ENCODE measurements around the gene VPS37C. TPM values are rescaled to one million over a fixed set of nuclear protein-coding genes. Genes with fewer than 3 reads are reported as not detected.

The VPS37C gene
- total and polyA plus RNA-seq, 2 donors from 2014 or later = 13.9 to 31.8 TPM

DNA sequence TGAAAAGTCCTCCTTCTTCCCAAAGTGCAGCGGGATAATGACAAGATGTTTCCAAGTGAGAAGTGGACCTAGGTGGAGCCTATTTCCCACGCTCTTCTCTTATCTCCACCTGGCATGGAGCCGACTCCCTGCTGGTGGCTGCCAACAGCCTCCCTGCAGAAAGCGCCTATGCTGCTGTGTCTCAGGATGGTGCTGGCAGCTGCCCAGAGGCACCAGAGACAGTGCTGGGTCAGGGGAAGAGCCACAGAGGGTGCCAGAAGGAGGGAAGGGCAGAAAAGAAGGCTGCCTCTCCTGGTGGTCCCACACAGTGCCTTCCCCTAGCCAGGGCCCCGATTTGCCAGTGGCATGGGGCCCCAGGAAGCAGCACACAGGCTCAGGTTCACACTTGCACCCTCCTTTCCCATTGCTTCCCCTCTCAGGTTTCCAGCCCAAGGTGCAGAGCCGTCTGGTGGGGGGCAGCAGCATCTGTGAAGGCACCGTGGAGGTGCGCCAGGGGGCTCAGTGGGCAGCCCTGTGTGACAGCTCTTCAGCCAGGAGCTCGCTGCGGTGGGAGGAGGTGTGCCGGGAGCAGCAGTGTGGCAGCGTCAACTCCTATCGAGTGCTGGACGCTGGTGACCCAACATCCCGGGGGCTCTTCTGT is 39.9 kb downstream of the VPS37C start:
- TF ChIP-seq, protein P1, sequence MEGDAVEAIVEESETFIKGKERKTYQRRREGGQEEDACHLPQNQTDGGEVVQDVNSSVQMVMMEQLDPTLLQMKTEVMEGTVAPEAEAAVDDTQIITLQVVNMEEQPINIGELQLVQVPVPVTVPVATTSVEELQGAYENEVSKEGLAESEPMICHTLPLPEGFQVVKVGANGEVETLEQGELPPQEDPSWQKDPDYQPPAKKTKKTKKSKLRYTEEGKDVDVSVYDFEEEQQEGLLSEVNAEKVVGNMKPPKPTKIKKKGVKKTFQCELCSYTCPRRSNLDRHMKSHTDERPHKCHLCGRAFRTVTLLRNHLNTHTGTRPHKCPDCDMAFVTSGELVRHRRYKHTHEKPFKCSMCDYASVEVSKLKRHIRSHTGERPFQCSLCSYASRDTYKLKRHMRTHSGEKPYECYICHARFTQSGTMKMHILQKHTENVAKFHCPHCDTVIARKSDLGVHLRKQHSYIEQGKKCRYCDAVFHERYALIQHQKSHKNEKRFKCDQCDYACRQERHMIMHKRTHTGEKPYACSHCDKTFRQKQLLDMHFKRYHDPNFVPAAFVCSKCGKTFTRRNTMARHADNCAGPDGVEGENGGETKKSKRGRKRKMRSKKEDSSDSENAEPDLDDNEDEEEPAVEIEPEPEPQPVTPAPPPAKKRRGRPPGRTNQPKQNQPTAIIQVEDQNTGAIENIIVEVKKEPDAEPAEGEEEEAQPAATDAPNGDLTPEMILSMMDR (IDR thresholded peaks at IDR 0.05; ENCODE audit: borderline replicate concordance, extremely low read depth, insufficient read depth) = no peak
- Histone ChIP-seq H3K4me1 (ENCODE audit: control insufficient read depth in 2 of 3, insufficient read depth in 2 of 3, low read depth in 1 of 3, low read length in 3 of 3) (peaks cover 0 to 2% (median 0%) of the 10 kb centered on the region in 3 donors), H3K27ac (ENCODE audit: low read depth in 2 of 2, low read length in 2 of 2) (no peak overlapping the region), H3K36me3 (ENCODE audit: control insufficient read depth in 2 of 3, insufficient read depth in 3 of 3, low read length in 3 of 3) (no peaks in the 10 kb centered on the region), H3K27me3 (ENCODE audit: control insufficient read depth, insufficient read depth, low read length) (no peaks in the 10 kb centered on the region), H3K9me3 (ENCODE audit: control insufficient read depth in 2 of 3, insufficient read depth in 1 of 3, low read length in 3 of 3) (no peaks in the 10 kb centered on the region), H3K9ac (ENCODE audit: low read length in 3 of 3) (no peak overlapping the region), H3K4me3 (ENCODE audit: low read length in 3 of 3) (no peak overlapping the region)
- intact Hi-C loops (cut with DNase I) = no loop called here
- FAIRE-seq = no peak
- DNase-seq = no peak

DNA sequence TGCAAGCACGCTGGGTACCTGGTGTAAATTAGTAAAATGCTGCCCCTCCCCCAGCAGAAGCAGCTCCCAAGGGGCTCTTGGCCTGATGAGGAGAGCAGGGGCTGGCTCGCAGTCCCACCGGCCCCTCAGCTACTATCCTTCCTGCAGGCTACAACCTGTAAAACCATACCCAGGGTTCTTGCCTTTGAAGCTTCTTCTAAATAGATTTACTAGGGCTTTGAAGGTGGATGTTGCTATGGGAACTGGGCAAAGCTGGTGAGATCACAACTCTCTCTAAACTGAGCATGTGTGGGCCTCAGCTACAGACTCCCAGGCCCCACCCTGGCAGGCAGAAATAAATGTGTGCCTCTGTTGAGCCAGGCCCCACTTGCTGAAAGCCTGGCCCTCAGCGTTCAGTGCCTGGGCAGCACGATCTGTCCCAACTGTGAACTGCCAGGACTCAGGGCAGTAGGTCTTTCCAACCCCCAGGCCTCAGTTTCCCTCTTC is 40.5 kb downstream of the VPS37C start:
- no peaks in the 10 kb centered on the region for H3K9me3 ChIP-seq (ENCODE audit: control insufficient read depth in 2 of 3, insufficient read depth in 1 of 3, low read length in 3 of 3)
- no peaks in the 10 kb centered on the region for H3K36me3 ChIP-seq (ENCODE audit: control insufficient read depth in 2 of 3, insufficient read depth in 3 of 3, low read length in 3 of 3)
- TF ChIP-seq, protein P1 (IDR thresholded peaks at IDR 0.05; ENCODE audit: borderline replicate concordance, extremely low read depth, insufficient read depth) = no peak
- no peak overlapping the region for H3K9ac ChIP-seq (ENCODE audit: low read length in 3 of 3)
- intact Hi-C loops (cut with DNase I) = no loop called here
- no peaks in the 10 kb centered on the region for H3K27me3 ChIP-seq (ENCODE audit: control insufficient read depth, insufficient read depth, low read length)
- FAIRE-seq = no peak
- H3K4me1 ChIP-seq (ENCODE audit: control insufficient read depth in 2 of 3, insufficient read depth in 2 of 3, low read depth in 1 of 3, low read length in 3 of 3) = no peaks in the 10 kb centered on the region
- H3K27ac ChIP-seq (ENCODE audit: low read depth in 2 of 2, low read length in 2 of 2) = no peak overlapping the region
- DNase-seq = peak in 4 of 5 donors; percentile 65 to 81 (median 76)
- H3K4me3 ChIP-seq (ENCODE audit: low read length in 3 of 3) = no peak overlapping the region

DNA sequence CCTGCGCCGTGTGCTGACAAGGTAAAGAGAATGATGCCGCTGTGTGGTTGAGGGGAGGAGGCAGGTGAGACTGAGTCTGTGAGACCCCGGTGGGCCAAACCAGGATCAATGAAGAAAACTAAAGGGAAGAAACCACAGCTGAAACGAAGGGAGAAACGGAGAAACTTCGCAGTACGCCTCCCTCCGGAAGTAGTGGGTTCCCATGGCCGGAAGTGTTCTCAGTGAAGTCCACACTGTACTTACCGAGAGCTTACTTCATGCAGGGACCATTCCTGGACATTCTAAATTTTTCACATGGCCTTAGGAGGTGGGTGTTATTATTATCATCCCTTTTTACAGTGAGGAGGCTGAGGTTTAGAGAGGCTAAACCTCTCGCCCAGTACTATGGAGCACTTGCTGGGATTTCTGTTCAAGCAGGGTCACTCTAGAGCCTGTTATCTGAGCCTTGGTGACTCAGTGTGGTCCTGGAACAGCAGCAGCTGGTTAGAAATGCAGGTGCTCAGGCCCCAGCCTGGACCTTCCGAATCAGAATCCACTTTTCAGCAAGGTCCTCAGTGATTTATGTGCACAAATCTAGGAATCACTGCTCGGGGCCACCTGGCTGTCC is 41.0 kb downstream of the VPS37C start:
- DNase-seq (no peak), FAIRE-seq (no peak)
- no peak overlapping the region for H3K9ac ChIP-seq (ENCODE audit: low read length in 3 of 3)
- TF ChIP-seq, protein P1 (IDR thresholded peaks at IDR 0.05; ENCODE audit: borderline replicate concordance, extremely low read depth, insufficient read depth) = no peak
- no peaks in the 10 kb centered on the region for H3K36me3 ChIP-seq (ENCODE audit: control insufficient read depth in 2 of 3, insufficient read depth in 3 of 3, low read length in 3 of 3)
- H3K27ac ChIP-seq (ENCODE audit: low read depth in 2 of 2, low read length in 2 of 2) = no peak overlapping the region
- no peaks in the 10 kb centered on the region for H3K27me3 ChIP-seq (ENCODE audit: control insufficient read depth, insufficient read depth, low read length)
- intact Hi-C loops (cut with DNase I) = no loop called here
- H3K9me3 ChIP-seq (ENCODE audit: control insufficient read depth in 2 of 3, insufficient read depth in 1 of 3, low read length in 3 of 3) = no peaks in the 10 kb centered on the region
- H3K4me3 ChIP-seq (ENCODE audit: low read length in 3 of 3) = no peak overlapping the region
- no peaks in the 10 kb centered on the region for H3K4me1 ChIP-seq (ENCODE audit: control insufficient read depth in 2 of 3, insufficient read depth in 2 of 3, low read depth in 1 of 3, low read length in 3 of 3)

All from kidney (tissue), 14 donors.